CD4-positive, alpha-beta T cell treated with Interferon alpha-2 for 1 hour (primary cell): ENCODE data around the gene CLEC3A.
A peak's percentile ranks its signal among the peaks of the same experiment; 100 is the strongest.
"Not testable (repeated sequence)": the region's sequence is repeated elsewhere in the genome, so short reads cannot be mapped to it uniquely, and the experiment has no call there.

Experiments
- DNase-seq, 2 donors: peaks; one replicate each; pipeline ENCODE4 v3.0.0-alpha.2; 2020 to 2022

CLEC3A gene

DNA sequence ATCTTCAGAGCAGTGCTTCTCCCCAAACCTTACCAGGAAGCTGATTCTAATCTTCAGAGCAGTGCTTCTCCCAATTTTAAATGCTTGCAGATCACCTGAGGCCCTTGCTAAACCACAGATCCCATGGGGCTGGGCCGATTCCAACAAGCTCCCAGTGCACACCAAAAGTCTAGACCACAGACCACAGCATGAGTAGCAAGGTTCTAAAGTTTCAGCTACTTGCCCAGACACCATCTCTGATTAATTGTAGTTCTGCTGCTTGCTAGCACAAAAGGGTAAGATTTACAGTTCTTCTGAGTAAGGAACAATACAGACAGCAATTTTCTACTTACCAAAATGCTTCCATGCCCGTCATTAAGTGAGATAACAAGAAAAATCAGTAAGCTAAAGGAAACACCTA lies 12.2 kb downstream of the CLEC3A start:
- DNase-seq = peak in 1 of 2 donors; percentile 14

DNA sequence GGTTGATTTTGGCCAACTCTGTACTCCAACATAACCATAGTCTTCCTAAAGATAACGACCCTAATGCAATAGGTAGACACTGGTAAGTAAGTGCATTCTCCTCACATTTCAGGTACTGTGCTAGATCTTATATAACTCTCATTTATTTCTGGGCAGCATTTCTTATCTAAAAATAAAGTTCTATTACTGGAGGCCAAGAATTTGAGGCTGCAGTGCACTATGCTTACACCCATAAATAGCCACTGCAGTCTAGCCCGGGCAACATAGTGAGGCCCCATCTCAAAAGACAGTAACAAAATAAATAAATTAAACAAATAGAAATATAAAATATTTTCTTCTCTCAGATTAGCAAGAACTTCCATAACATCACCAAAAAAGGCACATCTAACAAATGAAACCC lies 12.7 kb downstream of the CLEC3A start:
- no peak for DNase-seq

DNA sequence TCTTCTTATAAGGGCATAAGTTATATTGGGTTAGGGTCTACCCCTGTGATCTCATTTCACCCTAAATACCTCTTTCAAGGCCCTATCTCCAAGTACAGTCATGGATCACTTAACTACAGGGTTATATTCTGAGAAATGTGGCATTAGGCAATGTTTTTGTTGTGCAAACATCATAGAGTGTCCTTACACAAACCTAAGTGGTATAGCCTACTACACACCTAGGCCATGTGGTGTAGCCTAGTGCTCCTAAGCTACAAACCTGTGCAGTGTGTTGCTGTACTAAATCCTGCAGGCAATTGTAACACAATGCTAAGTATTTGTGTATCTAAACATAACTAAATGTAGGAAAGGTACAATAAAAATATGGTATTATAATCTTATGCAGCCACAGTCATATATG lies 18.0 kb downstream of the CLEC3A start:
- no peak for DNase-seq

DNA sequence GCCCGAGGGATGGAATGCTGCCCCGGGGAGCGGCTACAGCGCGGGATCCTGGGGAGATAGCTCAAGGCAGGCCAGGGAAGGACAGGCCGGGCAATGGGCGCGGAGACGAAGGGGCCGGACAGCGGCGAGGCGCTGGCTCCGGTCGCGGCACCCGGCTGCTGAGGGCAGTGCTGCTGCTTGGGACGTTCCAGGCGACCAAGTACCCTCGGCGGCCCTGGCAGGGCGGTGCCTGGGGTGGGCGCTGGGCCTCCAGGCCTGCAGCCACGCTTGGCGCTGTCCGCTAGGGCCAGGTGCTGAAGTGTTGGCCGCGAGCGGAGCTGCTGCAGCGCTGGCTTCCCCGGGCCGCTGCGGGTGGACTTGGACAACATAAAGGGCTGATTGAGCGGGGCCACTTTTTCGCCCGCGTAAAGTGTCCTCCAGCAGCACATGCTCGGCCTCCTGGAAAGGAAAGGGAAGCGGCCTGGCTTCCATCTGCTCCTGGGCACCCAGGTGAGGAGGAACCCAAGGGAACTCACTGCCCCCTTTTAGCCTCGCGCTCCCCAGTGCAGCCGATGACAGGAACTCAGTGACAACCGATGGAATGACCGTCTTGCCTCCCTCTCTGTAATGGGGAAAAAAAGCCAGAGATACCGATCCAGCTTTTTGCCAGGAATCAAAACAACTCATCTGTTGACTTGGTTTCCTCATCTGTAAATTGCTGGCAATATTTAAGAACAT lies 23.7 kb downstream of the CLEC3A start:
- DNase-seq = peak in 1 of 2 donors; percentile 19

DNA sequence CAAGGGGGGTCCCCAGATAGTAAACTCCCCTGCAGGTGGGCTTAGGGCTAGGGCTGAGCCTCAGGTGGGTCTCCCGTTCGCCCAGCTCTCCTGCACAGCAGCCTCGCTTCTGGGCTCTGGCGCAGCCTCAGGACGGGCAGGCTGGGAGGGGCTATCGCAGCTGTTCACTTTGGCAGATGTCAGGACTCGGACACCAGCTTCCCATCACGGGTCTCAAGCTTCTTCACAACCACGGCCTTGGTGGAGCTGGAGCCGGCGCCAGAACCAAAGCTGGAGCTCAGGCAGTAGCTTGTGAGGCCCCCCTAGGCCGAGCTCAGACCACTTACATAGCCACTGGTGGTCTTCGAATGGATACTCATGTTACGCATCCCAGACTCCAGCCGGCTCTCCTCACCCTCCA lies 26.0 kb downstream of the CLEC3A start:
- no peak for DNase-seq

DNA sequence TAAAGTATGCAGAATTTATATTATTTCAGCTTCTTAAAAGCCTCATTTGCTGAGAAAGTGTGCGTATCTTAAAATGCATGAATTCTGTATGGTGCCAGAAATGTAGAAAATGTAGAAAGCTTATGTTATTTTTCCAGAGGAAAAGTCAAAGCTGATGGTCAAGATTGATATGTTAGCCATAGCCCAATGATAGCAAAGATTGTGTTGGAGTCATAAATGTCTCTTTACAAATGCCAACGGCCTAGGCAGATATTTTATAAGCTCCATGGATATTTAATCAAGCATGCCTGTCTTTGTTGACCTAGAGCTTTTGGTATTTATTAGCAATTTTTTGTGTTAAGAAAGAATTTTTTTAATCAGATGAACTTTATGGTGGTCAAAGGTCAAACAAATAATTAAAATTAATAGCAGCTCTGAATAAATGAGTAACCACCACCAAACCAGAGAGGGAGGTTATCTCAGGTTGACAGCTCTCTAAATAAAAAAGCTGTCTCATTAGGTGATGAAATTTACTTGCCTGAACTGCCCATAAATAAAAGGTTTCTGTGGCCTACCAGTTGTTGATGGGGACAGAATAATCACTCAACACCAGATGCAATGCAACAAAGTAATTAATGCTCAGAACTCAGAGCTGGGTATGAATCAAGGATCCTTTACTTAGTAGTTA lies 28.5 kb downstream of the CLEC3A start:
- DNase-seq = no peak

DNA sequence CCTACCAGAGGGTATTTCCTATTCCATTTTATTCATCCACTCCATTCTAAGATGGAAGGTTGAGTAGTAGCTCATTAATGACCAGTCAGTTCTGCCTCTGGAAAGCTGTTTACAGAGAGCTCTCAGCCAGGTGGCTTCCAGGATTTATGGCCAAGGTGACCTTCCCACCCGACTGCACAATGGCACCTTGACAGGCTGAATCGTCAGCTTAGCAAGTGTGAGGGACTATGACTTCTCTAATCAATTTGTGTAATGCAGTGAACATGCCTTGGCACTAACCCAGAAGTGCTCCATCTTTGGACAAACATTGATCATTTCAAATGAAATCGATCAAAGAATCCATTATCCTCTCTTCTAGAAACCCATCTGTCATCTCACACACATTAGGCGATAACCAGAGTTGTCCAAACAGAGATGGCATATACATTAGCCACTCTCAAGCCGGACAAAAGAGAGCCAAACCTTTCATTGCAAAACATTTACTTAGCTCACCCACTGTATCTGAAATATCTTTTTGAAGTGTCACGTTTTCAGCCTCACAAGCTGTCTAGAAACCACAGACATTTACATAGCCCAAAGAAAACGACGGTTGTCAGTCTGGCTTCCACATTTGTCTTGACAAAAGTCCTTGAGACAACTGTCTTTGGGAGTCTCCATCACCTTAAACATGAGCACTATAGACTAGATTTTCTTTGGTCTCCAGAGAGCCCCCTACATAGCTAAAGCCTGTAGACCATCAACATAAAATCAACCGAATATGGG lies 35.6 kb downstream of the CLEC3A start:
- no peak for DNase-seq

DNA sequence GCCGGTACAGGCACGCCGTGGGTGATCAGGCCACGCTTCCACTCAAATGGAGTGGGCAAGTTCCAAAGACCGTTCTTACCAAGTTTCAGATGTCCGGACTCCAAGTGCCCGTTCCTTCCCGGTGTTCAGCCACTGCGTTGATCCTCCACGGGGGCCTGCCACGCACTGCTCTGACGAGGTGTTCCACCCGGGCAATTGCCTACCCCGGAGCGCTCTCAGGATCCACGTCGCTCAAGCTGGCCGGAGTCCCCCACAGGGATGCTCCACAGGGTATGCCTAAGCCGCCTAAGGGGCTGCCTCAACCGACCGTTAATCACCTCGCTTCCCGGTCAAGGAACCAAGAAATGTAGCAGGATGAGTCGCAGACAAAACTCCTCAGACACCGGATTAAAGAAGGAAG lies 37.5 kb downstream of the CLEC3A start:
- not testable (repeated sequence) for DNase-seq

DNA sequence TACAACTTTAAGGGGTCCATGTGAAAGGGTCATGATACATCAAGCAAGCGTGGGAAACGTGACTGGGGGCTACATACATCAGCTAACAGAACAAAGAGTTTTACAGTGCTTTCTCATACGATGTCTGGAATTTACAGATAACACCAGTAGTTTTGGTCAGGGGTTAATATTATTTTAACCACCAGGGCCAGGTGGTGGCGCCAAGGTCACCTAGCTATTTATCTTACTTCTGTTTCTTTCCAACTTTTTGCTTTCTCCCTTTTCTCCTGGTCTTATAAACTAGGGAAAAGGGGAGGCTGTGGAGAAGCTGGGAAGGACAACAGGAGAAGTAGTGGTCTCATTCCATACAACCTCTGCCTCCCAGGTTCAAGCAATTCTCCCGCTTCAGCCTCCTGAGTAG lies 37.9 kb downstream of the CLEC3A start:
- no peak for DNase-seq

DNA sequence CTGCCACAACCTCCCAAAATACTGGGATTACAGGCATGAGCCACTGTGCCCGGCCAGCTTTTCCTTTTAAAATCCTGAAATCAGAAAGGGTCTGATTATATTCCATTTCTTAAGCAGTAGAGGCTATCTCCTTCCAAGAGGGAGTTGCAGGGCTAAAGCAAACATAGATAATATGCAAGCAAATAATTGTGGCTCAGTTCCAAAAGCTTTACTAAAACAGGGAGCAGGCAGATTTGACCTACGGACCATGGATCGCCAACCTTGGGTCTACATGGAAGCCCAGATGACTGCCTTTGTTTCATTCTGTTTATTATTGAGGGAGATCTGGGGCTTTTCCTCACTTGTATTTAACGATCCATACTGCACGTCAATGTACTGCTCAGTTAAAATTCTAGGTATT lies 38.5 kb downstream of the CLEC3A start:
- DNase-seq = no peak

DNA sequence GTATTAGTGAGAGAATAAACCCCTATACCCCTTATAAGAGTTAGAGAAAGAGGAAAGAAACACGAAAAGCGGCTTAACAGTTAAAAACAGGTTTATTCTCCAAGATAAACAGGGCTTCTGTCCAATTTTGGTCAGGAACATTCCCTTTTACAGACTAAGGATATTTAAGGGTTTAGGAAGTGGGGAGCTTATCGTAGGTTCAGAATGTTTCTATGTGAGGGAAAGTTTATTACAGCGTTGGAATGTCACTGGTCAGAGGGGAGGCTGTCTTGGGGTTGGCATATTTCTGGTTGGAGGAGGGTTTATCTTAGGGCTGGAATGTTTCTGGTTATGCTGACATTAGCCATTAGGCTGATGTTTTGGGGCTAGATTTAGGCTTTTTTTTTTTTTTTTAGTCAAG lies 43.0 kb downstream of the CLEC3A start:
- no peak for DNase-seq

DNA sequence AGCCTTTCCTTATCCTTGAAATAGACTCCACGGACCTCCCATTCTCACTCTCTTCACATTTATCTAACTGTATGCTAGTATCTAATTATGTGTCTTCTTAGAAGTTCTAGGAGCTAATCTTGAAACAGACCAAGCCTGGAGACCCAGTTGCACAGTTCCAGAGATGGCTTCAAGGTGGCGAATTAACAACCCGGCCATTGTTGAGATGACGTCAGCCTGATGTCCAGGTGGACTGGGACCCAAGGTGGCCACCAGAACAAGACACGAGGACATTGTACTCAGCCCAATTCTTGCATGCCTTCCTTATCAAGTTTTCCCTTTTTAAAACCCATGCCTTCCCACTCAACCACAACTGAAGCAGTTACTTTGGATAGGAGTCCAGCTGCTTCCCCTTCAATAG lies 47.6 kb downstream of the CLEC3A start:
- no peak for DNase-seq

DNA sequence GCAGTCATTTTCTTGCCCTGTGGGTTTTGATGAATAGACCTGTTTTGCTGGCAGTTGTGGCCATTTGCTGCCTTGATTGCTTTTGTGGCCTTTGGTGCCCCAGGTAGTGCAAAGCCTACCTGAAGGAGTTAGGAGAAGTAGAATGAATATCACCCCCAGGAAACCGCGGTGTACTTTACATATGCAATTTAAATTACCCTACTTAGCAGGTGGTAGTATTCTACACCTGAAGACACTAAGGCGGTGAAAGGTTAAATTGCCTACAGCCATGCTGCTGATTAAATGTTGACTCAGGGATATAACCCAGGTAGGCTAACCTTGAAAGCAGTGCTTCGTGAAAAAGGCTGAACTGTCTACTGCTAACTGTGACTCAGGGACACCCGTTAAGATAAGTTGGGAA lies 49.9 kb downstream of the CLEC3A start:
- DNase-seq = no peak

DNA sequence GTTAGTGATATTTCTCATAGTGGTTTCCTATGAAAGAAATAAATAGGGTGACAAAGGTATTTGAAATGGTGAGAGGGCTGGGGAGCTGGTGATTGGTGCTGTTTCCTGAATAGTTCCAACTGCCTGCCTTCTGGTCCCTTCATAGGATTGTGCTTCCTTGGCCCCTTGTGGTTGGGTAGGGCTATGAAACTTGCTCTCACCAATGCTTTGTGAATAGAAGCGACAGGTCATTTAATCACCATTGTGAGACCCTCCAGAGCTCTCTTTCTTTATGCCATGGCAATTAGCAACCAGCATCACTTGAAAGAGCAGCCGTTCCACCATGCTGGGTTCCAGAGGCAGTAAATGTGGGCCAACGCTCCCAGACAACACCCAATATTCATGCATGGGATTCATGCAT lies 53.5 kb downstream of the CLEC3A start:
- no peak for DNase-seq

DNA sequence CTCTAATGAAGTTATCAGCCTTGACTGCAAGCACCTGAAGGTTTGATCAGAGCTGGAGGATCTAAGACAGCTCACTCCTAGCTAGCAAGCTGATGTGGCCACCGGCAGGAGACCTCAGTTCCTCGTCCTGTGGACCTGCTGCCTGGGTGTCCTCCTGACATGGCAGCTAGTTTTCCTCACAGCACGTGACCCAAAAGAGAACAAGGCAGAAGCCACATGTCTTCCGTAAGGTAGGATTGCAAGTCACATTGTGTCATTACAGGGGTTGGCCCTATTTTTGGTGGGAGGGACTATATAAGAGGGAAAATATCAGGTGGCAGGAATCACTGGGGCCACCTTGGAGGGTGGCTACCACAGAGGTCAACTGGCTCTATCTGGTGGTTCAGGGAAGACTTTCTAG lies 59.0 kb downstream of the CLEC3A start:
- DNase-seq = no peak
